Activated T-helper 1 cell treated with anti-CD3 and anti-CD28 coated beads, Interleukin-2, amount 50 U/mL, for 16 hours (primary cell): ENCODE results near the gene LRRC74B.
"Not testable (repeated sequence)": the region's sequence is repeated elsewhere in the genome, so short reads cannot be mapped to it uniquely, and the experiment has no call there.

Source experiments
- DNase-seq, 2 donors: peaks; one replicate each; pipeline ENCODE4 v3.0.0-alpha.2; 2020; ENCODE audit warnings: low read depth in 1 of 2, low spot score in 1 of 2

Gene LRRC74B

GRCh38 chr22:21032037-21032867, 13.5 kb upstream of the LRRC74B start, which contains the start of gene SLC7A4:
TSS of gene SLC7A4 (minus strand) at chr22:21032561. CDS start at chr22:21031812, 749 bp downstream.
- DNase-seq = no peak

GRCh38 chr22:21032868-21033688, 12.7 kb upstream of the LRRC74B start:
- DNase-seq = no peak

- no peak for DNase-seq
Measured at GRCh38 chr22:21033895-21034294, 11.9 kb upstream of the LRRC74B start.

GRCh38 chr22:21034989-21035388, 10.8 kb upstream of the LRRC74B start:
- DNase-seq = no peak

- DNase-seq = no peak
Measured at GRCh38 chr22:21038405-21038804, 7.3 kb upstream of the LRRC74B start.

- DNase-seq = not testable (repeated sequence)
Measured at GRCh38 chr22:21039158-21039557, 6.6 kb upstream of the LRRC74B start.

GRCh38 chr22:21041937-21042336, 3.8 kb upstream of the LRRC74B start:
- no peak for DNase-seq

- no peak for DNase-seq
Measured at GRCh38 chr22:21042978-21043859, 2.5 kb upstream of the LRRC74B start.

- no peak for DNase-seq
Measured at GRCh38 chr22:21043860-21044535, 1.7 kb upstream of the LRRC74B start.

- DNase-seq = no peak
Measured at GRCh38 chr22:21044931-21045584, 688 bp upstream of the LRRC74B start.

- no peak for DNase-seq
Measured at GRCh38 chr22:21047035-21047661, 1.4 kb downstream of the LRRC74B start.

GRCh38 chr22:21047730-21048129, 2.0 kb downstream of the LRRC74B start:
- DNase-seq = no peak

GRCh38 chr22:21048448-21048847, 2.7 kb downstream of the LRRC74B start:
- DNase-seq = not testable (repeated sequence)

- not testable (repeated sequence) for DNase-seq
Measured at GRCh38 chr22:21048965-21049364, 3.2 kb downstream of the LRRC74B start.

- no peak for DNase-seq
Measured at GRCh38 chr22:21051145-21051830, 5.5 kb downstream of the LRRC74B start.

GRCh38 chr22:21051831-21052400, 6.2 kb downstream of the LRRC74B start:
- no peak for DNase-seq

- DNase-seq = no peak
Measured at GRCh38 chr22:21052715-21053459, 7.1 kb downstream of the LRRC74B start.
